Measurements from ENCODE around the gene GALNT2.
A peak's percentile ranks its signal among the peaks of the same experiment; 100 is the strongest.

The GALNT2 gene

DNA sequence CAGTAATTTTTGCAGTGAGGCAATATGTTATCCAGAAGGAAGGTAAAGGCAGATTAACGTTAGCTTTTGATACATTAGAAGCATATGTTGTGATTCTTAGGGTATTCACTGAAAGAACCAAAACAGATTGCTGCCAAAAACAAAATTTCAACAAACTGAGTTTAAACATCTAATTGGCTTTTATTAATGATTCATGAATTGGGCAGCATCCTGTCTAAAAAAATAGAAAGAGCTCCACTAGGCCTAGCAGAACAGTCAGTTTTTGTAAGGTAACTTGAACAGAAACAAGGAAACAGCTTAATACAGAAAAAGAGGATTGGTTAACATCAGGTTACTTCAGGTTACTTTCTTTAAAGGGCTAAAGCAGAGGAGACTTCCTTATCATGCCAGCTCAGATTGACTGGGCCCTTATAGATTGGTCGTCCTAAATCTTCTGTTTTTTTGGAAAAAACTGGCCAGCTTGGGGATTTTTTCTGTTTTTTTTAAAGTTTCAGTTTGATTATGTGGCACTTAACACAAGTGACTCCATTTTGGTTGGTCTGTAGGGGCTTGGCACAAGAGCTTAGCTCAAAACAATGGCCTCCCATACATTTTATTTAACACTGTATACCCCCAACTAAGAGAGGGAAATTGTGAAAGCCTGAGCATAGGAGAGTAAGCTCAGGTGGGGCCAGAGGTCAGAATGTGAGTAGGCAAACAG, 36.8 kb upstream of the GALNT2 start:
- Histone ChIP-seq H2AFZ (ENCODE audit: insufficient read depth, low read length, poor library complexity) (no peak overlapping the region), H4K8ac (ENCODE audit: low read depth, low read length) (no peak overlapping the region), H3K36me3 (ENCODE audit: control insufficient read depth in 1 of 2, insufficient read depth in 2 of 2, low read length in 2 of 2) (no peaks in the 10 kb centered on the region), H3K27me3 (ENCODE audit: insufficient read depth, low read length) (no peaks in the 10 kb centered on the region), H3K18ac (ENCODE audit: low read length) (no peak overlapping the region), H3K79me1 (ENCODE audit: low read length) (no peaks in the 10 kb centered on the region), H3K4me1 (ENCODE audit: control insufficient read depth in 1 of 2, insufficient read depth in 2 of 2, low read length in 2 of 2) (no peaks in the 10 kb centered on the region), H3K9me3 (ENCODE audit: insufficient read depth, low read depth, low read length) (no peaks in the 10 kb centered on the region), H3K14ac (ENCODE audit: low read length) (no peak overlapping the region), H3K27ac (ENCODE audit: low read depth, low read length) (no peak overlapping the region), H3K4ac (ENCODE audit: low read depth, low read length) (no peak overlapping the region), H3K79me2 (ENCODE audit: control insufficient read depth, insufficient read depth, low read length, poor library complexity) (no peaks in the 10 kb centered on the region), H2AK5ac (ENCODE audit: low read length) (no peak overlapping the region), H2BK12ac (ENCODE audit: low read length) (no peak overlapping the region), H3K4me2 (ENCODE audit: low read length) (no peak overlapping the region), H4K12ac (ENCODE audit: low read depth, low read length) (no peak overlapping the region), H2BK120ac (ENCODE audit: insufficient read depth, low read length, poor library complexity) (no peak overlapping the region), H3K23ac (ENCODE audit: low read length) (no peak overlapping the region), H4K91ac (ENCODE audit: low read depth, low read length) (no peak overlapping the region), H3K4me3 (ENCODE audit: low read depth, low read length) (no peak overlapping the region), H2BK5ac (ENCODE audit: low read depth, low read length, poor library complexity) (no peak overlapping the region), H3K9ac (ENCODE audit: low read length) (no peak overlapping the region)
- no CpG with 5 or more reads among the region's 2 CpGs for WGBS (ENCODE audit: extremely low coverage, insufficient coverage, insufficient read length)
- no peak for DNase-seq

GRCh38 chr1:230031131-230031530, 35.9 kb upstream of the GALNT2 start:
- no peak overlapping the region for H2BK5ac ChIP-seq (ENCODE audit: low read depth, low read length, poor library complexity)
- no peak overlapping the region for H2BK120ac ChIP-seq (ENCODE audit: insufficient read depth, low read length, poor library complexity)
- H3K23ac ChIP-seq (ENCODE audit: low read length): no peak overlapping the region
- H3K4me1 ChIP-seq (ENCODE audit: control insufficient read depth in 1 of 2, insufficient read depth in 2 of 2, low read length in 2 of 2): no peaks in the 10 kb centered on the region
- no peak overlapping the region for H3K18ac ChIP-seq (ENCODE audit: low read length)
- H2AFZ ChIP-seq (ENCODE audit: insufficient read depth, low read length, poor library complexity): no peak overlapping the region
- H4K12ac ChIP-seq (ENCODE audit: low read depth, low read length): no peak overlapping the region
- WGBS (ENCODE audit: extremely low coverage, insufficient coverage, insufficient read length): no CpG with 5 or more reads among the region's 3 CpGs
- H3K9ac ChIP-seq (ENCODE audit: low read length): no peak overlapping the region
- H3K79me2 ChIP-seq (ENCODE audit: control insufficient read depth, insufficient read depth, low read length, poor library complexity): no peaks in the 10 kb centered on the region
- no peak overlapping the region for H4K91ac ChIP-seq (ENCODE audit: low read depth, low read length)
- H2BK12ac ChIP-seq (ENCODE audit: low read length): no peak overlapping the region
- H3K9me3 ChIP-seq (ENCODE audit: insufficient read depth, low read depth, low read length): no peaks in the 10 kb centered on the region
- H3K4ac ChIP-seq (ENCODE audit: low read depth, low read length): no peak overlapping the region
- no peaks in the 10 kb centered on the region for H3K27me3 ChIP-seq (ENCODE audit: insufficient read depth, low read length)
- DNase-seq: peak; percentile 21 to 45
- no peaks in the 10 kb centered on the region for H3K36me3 ChIP-seq (ENCODE audit: control insufficient read depth in 1 of 2, insufficient read depth in 2 of 2, low read length in 2 of 2)
- no peaks in the 10 kb centered on the region for H3K79me1 ChIP-seq (ENCODE audit: low read length)
- no peak overlapping the region for H4K8ac ChIP-seq (ENCODE audit: low read depth, low read length)
- no peak overlapping the region for H3K14ac ChIP-seq (ENCODE audit: low read length)
- H3K4me3 ChIP-seq (ENCODE audit: low read depth, low read length): no peak overlapping the region
- H3K27ac ChIP-seq (ENCODE audit: low read depth, low read length): no peak overlapping the region
- H2AK5ac ChIP-seq (ENCODE audit: low read length): no peak overlapping the region
- no peak overlapping the region for H3K4me2 ChIP-seq (ENCODE audit: low read length)

DNA sequence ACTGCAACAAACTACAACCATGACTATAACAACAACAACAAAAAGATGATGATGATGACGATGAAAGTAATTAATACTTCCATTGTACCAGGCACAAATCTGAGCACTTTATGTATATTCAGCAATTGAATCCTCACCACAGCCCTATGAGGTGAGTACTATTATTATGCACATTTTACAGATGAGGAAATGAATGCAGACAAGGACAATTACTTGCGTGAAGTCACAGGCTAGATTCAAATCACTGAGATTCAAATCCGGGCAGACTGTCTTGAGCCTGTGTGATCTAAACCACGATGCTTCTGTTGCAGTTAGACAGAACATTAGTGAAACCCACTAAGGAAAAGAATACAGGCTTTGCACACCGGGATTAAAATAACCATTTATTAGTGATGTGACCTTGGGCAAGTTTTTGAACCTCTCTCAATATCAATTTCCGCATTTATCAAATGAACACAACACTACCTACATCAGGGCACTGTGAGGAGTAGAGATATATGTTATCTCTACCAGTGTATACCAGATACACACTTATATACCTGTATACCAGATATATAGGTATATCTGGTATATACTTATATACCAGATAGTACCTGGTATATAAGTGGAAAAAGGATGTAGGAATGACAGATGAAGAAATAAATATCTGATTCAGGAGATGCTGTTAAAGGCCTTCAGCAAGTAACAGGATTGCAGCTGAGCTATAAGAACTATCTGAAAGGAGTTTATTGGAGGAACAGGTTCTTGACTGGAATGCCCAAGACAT, 34.3 kb upstream of the GALNT2 start:
- Histone ChIP-seq H3K4me3 (ENCODE audit: low read depth, low read length) (no peak overlapping the region), H2BK120ac (ENCODE audit: insufficient read depth, low read length, poor library complexity) (no peak overlapping the region), H2AK5ac (ENCODE audit: low read length) (no peak overlapping the region), H3K4me1 (ENCODE audit: control insufficient read depth in 1 of 2, insufficient read depth in 2 of 2, low read length in 2 of 2) (peaks cover 2 to 3% of the 10 kb centered on the region in 2 experiments), H3K79me2 (ENCODE audit: control insufficient read depth, insufficient read depth, low read length, poor library complexity) (no peaks in the 10 kb centered on the region), H3K36me3 (ENCODE audit: control insufficient read depth in 1 of 2, insufficient read depth in 2 of 2, low read length in 2 of 2) (no peaks in the 10 kb centered on the region), H3K9ac (ENCODE audit: low read length) (no peak overlapping the region), H3K27me3 (ENCODE audit: insufficient read depth, low read length) (no peaks in the 10 kb centered on the region), H3K14ac (ENCODE audit: low read length) (no peak overlapping the region), H3K23ac (ENCODE audit: low read length) (no peak overlapping the region), H4K8ac (ENCODE audit: low read depth, low read length) (no peak overlapping the region), H3K4ac (ENCODE audit: low read depth, low read length) (no peak overlapping the region), H3K18ac (ENCODE audit: low read length) (no peak overlapping the region), H3K4me2 (ENCODE audit: low read length) (no peak overlapping the region), H3K27ac (ENCODE audit: low read depth, low read length) (no peak overlapping the region), H4K12ac (ENCODE audit: low read depth, low read length) (no peak overlapping the region), H3K9me3 (ENCODE audit: insufficient read depth, low read depth, low read length) (no peaks in the 10 kb centered on the region), H2BK5ac (ENCODE audit: low read depth, low read length, poor library complexity) (no peak overlapping the region), H3K79me1 (ENCODE audit: low read length) (no peaks in the 10 kb centered on the region), H2BK12ac (ENCODE audit: low read length) (no peak overlapping the region), H2AFZ (ENCODE audit: insufficient read depth, low read length, poor library complexity) (no peak overlapping the region), H4K91ac (ENCODE audit: low read depth, low read length) (no peak overlapping the region)
- DNase-seq: peak in 1 of 2 donors; percentile 23
- no CpG with 5 or more reads among the region's 6 CpGs for WGBS (ENCODE audit: extremely low coverage, insufficient coverage, insufficient read length)

DNA sequence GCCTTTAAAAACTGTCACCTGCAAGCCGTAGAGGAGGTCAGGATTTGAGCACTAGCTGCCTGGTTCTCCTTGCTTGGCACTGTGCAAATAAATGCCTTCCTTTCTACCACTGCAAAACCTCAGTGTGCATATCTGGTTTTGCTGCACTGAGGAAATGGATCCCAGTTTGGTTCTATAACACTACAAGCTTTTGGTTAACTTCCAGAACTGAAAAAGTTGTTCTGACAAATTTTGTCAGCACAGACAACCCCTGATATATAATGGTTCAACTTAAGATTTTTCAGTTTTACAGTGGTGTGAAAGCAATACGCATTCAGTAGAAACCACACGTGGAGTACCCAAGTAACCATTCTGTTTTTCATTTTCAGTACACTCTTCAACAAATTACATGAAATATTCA, 29.8 kb upstream of the GALNT2 start:
- H2BK5ac ChIP-seq (ENCODE audit: low read depth, low read length, poor library complexity): no peak overlapping the region
- H3K4ac ChIP-seq (ENCODE audit: low read depth, low read length): no peak overlapping the region
- H3K36me3 ChIP-seq (ENCODE audit: control insufficient read depth in 1 of 2, insufficient read depth in 2 of 2, low read length in 2 of 2): no peaks in the 10 kb centered on the region
- no peak overlapping the region for H4K8ac ChIP-seq (ENCODE audit: low read depth, low read length)
- H3K18ac ChIP-seq (ENCODE audit: low read length): no peak overlapping the region
- no peak overlapping the region for H2BK120ac ChIP-seq (ENCODE audit: insufficient read depth, low read length, poor library complexity)
- no CpG with 5 or more reads among the region's 3 CpGs for WGBS (ENCODE audit: extremely low coverage, insufficient coverage, insufficient read length)
- no peak overlapping the region for H4K12ac ChIP-seq (ENCODE audit: low read depth, low read length)
- no peak for DNase-seq
- no peak overlapping the region for H4K91ac ChIP-seq (ENCODE audit: low read depth, low read length)
- no peak overlapping the region for H3K9ac ChIP-seq (ENCODE audit: low read length)
- H3K23ac ChIP-seq (ENCODE audit: low read length): no peak overlapping the region
- no peaks in the 10 kb centered on the region for H3K79me1 ChIP-seq (ENCODE audit: low read length)
- no peak overlapping the region for H3K27ac ChIP-seq (ENCODE audit: low read depth, low read length)
- peaks cover 2 to 3% of the 10 kb centered on the region in 2 experiments for H3K4me1 ChIP-seq (ENCODE audit: control insufficient read depth in 1 of 2, insufficient read depth in 2 of 2, low read length in 2 of 2)
- no peaks in the 10 kb centered on the region for H3K79me2 ChIP-seq (ENCODE audit: control insufficient read depth, insufficient read depth, low read length, poor library complexity)
- no peak overlapping the region for H3K14ac ChIP-seq (ENCODE audit: low read length)
- no peak overlapping the region for H2AK5ac ChIP-seq (ENCODE audit: low read length)
- H2AFZ ChIP-seq (ENCODE audit: insufficient read depth, low read length, poor library complexity): no peak overlapping the region
- no peaks in the 10 kb centered on the region for H3K27me3 ChIP-seq (ENCODE audit: insufficient read depth, low read length)
- H3K9me3 ChIP-seq (ENCODE audit: insufficient read depth, low read depth, low read length): no peaks in the 10 kb centered on the region
- H3K4me3 ChIP-seq (ENCODE audit: low read depth, low read length): no peak overlapping the region
- no peak overlapping the region for H3K4me2 ChIP-seq (ENCODE audit: low read length)
- H2BK12ac ChIP-seq (ENCODE audit: low read length): no peak overlapping the region

Measured in trophoblast cell (in vitro differentiated cells and primary cell).